ENCODE results near the gene INVS.

DNA sequence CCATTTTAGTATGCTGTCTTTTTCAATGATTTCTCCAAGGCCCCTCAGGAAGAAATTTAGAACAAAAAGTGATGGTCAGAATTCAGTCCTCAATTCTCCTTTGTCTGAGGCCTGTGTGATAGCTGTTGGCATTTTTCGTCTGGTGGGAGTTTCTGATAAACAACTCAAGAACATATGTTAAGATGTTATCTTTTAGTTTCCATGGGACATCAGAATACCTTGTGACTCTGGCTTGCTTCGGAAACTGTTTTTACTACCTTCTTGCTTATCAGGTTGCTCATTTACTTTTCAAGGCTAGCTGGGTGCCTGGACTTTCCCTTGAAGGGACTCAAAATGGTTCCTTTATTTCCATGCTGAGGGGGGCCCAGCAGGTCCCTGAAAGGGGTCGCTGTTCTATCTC, 97.2 kb downstream of the INVS start:
- no peak for TF ChIP-seq EZH2 (IDR thresholded peaks at IDR 0.05)
- no peak for TF ChIP-seq POLR2AphosphoS5 (IDR thresholded peaks at IDR 0.05; ENCODE audit: borderline replicate concordance, low read depth, low read length)
